ENCODE results near the gene RBMS3.

- TF ChIP-seq CTCF (IDR thresholded peaks at IDR 0.05) (no peak), POLR2A (IDR thresholded peaks at IDR 0.05) (no peak)
Measured at GRCh38 chr3:29627136-29628117, 346.6 kb downstream of the RBMS3 start.
